ENCODE data around the gene PIKFYVE.

PIKFYVE gene

DNA sequence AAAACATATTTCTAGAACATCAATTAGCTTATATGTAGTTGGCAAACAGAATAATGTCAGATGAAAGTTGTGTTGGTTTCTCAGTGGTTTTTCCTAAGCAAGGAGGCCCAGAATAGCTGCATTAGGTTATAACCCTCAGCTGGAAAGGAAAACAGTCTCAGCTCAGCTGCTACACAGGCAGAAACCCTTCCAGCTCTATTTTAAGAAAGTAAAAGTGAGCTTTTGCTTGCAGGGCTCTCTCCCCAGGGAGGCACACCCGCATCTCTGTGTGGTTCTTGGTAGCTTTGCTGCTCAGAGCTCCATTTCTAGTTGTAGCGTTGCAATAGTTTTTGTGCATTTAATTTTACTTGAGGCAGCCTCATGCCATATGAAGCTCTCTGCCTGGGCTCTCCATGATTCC is 54.6 kb downstream of the PIKFYVE start:
- DNase-seq (ENCODE audit: low read depth) = peak; percentile 94
- TF ChIP-seq, protein P1, sequence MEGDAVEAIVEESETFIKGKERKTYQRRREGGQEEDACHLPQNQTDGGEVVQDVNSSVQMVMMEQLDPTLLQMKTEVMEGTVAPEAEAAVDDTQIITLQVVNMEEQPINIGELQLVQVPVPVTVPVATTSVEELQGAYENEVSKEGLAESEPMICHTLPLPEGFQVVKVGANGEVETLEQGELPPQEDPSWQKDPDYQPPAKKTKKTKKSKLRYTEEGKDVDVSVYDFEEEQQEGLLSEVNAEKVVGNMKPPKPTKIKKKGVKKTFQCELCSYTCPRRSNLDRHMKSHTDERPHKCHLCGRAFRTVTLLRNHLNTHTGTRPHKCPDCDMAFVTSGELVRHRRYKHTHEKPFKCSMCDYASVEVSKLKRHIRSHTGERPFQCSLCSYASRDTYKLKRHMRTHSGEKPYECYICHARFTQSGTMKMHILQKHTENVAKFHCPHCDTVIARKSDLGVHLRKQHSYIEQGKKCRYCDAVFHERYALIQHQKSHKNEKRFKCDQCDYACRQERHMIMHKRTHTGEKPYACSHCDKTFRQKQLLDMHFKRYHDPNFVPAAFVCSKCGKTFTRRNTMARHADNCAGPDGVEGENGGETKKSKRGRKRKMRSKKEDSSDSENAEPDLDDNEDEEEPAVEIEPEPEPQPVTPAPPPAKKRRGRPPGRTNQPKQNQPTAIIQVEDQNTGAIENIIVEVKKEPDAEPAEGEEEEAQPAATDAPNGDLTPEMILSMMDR (conservative IDR thresholded peaks at IDR 0.05; ENCODE audit: low read depth, low read length) = no peak
- no peak overlapping the region for H3K4me3 ChIP-seq (ENCODE audit: low read depth, low read length)

DNA sequence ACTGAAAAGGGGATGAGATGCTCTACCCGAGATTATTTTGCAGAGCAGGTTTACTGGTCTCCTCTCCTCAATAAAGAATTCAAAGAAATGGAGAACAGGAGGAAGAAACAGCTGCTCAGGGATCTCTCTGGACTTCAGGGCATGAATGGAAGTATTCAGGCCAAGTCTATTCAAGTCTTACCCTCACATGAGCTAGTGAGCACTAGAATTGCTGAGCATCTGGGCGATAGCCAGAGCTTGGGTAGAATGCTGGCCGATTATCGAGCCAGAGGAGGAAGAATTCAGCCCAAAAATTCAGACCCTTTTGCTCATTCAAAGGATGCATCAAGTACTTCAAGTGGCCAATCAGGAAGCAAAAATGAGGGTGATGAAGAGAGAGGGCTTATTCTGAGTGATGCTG is 60.0 kb downstream of the PIKFYVE start:
- H3K4me3 ChIP-seq (ENCODE audit: low read depth, low read length) = no peak overlapping the region
- no peak for DNase-seq (ENCODE audit: low read depth)
- TF ChIP-seq, protein P1 (conservative IDR thresholded peaks at IDR 0.05; ENCODE audit: low read depth, low read length) = no peak

DNA sequence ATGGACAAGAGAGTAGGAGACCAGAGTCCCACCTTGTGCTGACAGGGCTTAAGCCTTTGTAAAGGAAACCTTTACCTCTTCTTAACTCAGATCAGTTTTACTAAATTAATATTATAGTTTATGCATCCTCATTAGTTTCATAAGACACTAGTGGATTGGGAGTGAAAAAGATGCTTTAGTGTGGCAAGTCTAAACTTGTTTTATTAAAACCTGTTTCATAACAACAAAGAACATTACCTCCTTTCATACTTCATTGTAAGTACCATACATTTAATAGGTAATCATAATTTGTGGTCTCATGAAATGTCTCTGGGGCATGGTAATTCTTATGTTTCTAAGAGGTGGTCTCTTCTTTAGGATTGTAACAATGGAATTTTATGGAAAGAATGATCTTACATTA is 63.4 kb downstream of the PIKFYVE start:
- H3K4me3 ChIP-seq (ENCODE audit: low read depth, low read length) = no peak overlapping the region
- TF ChIP-seq, protein P1 (conservative IDR thresholded peaks at IDR 0.05; ENCODE audit: low read depth, low read length) = no peak
- DNase-seq (ENCODE audit: low read depth) = no peak

DNA sequence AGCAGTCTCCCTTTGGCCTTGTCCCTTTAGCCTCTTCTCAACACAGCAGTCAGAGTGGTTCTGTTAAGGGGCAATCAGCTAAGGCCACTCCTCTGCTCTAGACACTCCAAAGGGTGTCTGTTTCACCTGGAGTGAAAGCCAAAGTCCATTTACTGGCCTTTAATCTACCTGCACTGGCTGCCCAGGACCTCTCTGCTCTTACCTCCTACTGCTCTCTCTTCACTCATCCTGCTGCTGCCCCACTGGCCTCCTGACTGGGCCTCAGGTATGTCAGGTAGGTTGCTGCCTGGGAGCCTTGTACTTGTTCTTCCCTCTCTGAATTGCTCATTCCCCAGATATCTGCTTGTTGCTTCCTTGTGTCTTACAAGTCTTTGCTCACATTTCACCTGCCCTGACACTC is 68.2 kb downstream of the PIKFYVE start:
- TF ChIP-seq, protein P1 (conservative IDR thresholded peaks at IDR 0.05; ENCODE audit: low read depth, low read length) = no peak
- no peak overlapping the region for H3K4me3 ChIP-seq (ENCODE audit: low read depth, low read length)
- DNase-seq (ENCODE audit: low read depth) = no peak

DNA sequence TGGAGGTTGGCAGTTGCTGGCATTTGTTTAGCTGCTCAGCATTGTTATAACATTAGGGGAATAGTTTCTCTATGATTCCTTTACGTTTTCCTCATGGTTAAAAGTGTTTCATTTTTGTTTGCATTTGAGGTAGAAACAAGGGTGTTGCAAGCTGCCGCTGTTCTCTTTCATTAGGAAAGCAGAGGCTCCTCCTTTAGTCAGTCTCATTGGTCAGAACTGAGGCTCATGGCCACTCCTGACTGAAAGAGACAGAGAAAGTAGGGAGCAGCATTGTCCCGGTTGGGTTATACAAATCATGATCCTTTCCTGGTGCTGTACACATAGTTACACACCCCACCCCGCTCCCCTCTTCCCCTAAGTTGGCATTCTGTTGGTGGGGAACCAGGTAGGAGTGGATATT is 80.7 kb downstream of the PIKFYVE start:
- H3K4me3 ChIP-seq (ENCODE audit: low read depth, low read length) = no peak overlapping the region
- DNase-seq (ENCODE audit: low read depth) = no peak
- TF ChIP-seq, protein P1 (conservative IDR thresholded peaks at IDR 0.05; ENCODE audit: low read depth, low read length) = no peak

DNA sequence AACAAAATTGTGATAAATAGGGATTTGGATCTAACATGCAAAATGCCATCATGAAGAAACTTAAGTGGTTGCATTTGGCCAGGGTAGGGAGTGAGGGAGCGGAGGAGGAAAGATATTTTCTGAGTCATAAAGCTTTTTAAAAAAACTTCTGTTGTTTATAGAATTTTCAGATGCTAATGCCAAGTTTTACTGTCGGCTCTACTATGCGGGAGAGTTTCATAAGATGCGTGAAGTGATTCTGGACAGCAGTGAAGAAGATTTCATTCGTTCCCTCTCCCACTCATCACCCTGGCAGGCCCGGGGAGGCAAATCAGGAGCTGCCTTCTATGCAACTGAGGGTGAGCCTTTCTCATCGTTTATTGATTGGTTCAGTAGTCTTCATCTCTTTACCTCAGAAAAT is 84.6 kb downstream of the PIKFYVE start:
- TF ChIP-seq, protein P1 (conservative IDR thresholded peaks at IDR 0.05; ENCODE audit: low read depth, low read length) = no peak
- no peak overlapping the region for H3K4me3 ChIP-seq (ENCODE audit: low read depth, low read length)
- peak; percentile 66 for DNase-seq (ENCODE audit: low read depth)

DNA sequence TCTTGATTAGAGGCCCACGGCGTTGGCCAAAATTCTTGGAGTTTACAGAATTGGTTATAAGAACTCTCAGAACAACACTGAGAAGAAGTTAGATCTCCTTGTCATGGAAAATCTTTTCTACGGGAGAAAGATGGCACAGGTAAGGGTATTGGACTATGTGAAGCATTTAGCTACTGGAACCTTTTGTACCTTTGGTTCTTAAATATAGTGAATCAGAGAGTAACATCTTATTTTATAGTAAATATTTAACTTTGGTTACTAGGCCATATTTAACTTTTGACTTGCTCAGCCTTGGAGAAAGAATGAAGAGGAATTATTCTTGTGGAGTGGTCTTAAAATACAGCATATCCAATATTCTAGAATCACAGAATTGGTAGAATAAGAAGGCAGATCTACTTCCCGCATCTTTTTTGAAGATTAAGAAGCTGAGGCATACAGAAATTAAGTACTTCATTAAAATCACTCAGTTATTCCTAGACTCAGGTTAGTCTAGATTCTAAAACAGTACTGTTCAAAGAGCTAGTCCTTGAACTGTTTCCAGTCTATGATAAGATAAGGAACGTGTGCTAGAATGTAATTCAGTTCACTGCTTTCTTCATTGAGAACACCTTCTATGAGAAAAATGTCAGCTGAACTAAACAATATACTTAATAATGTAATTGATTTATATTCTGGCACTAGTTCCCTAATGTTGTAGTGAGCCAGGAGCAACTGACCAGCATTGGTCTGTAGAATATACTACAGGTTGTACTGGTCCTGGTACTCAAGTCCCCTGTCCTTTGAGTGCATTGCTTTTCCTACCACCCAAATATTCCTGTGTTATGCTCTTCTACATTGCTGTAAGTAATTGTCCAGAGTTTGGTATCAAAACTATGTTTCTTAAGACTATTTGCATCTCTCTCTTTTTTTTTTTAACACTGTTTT is 86.9 kb downstream of the PIKFYVE start:
- TF ChIP-seq, protein P1 (conservative IDR thresholded peaks at IDR 0.05; ENCODE audit: low read depth, low read length) = no peak
- DNase-seq (ENCODE audit: low read depth) = no peak
- H3K4me3 ChIP-seq (ENCODE audit: low read depth, low read length) = no peak overlapping the region
